Neural crest cell (in vitro differentiated cells): ENCODE results near the gene GPD1L. TPM values are rescaled to one million over a fixed set of nuclear protein-coding genes. Genes with fewer than 3 reads are reported as not detected.
"Not testable (repeated sequence)": the region's sequence is repeated elsewhere in the genome, so short reads cannot be mapped to it uniquely, and the experiment has no call there.

Experiments
- DNase-seq: peaks from one replicate; pipeline ENCODE4 v3.0.0; 2021; ENCODE audit warnings: low read depth, mixed read lengths, low spot score
- H3K27ac Mint-ChIP-seq: one replicate; pipeline ENCODE4 v1.8.0; 2021; ENCODE audit warnings: mild to moderate bottlenecking, mixed read lengths; ENCODE audit not compliant: unreplicated experiment
- H3K27me3 Mint-ChIP-seq: 2 replicates; pipeline ENCODE4 v1.8.0; 2021; ENCODE audit warnings: low read depth, mild to moderate bottlenecking, mixed read lengths
- H3K36me3 Mint-ChIP-seq: 2 replicates; pipeline ENCODE4 v1.8.0; 2021; ENCODE audit warnings: low read depth, mild to moderate bottlenecking, mixed read lengths
- H3K4me1 Mint-ChIP-seq: 2 replicates; pipeline ENCODE4 v1.8.0; 2021; ENCODE audit warnings: mixed read lengths
- H3K4me3 Mint-ChIP-seq: one replicate; pipeline ENCODE4 v1.8.0; 2021; ENCODE audit warnings: mild to moderate bottlenecking, mixed read lengths
- H3K9me3 Mint-ChIP-seq: 2 replicates; pipeline ENCODE4 v1.8.0; 2021; ENCODE audit warnings: mixed read lengths
- CTCF ChIP-seq: fragments of 200-600 bp; sonication (generic); conservative IDR thresholded peaks from 2 replicates; pipeline ENCODE4 v1.5.0; 2021; ENCODE audit warnings: antibody characterized with exemption, mild to moderate bottlenecking
- total RNA-seq: library from RNA; stranded (reverse); gene quantifications from 2 replicates; pipeline ENCODE4 v1.2.1, GENCODE V29; 2021

Gene GPD1L
- total RNA-seq, 1 donor from 2014 or later, result 7.7 TPM

- H3K4me3 Mint-ChIP-seq, result no peak overlapping the region
- H3K27me3 Mint-ChIP-seq, result peaks cover 5% of the 10 kb centered on the region
- peaks cover 12% of the 10 kb centered on the region for H3K9me3 Mint-ChIP-seq
- H3K27ac Mint-ChIP-seq, result no peak overlapping the region
- no peak for DNase-seq
- TF ChIP-seq CTCF, result no peak
- no peaks in the 10 kb centered on the region for H3K36me3 Mint-ChIP-seq
- no peaks in the 10 kb centered on the region for H3K4me1 Mint-ChIP-seq
Measured at GRCh38 chr3:32113981-32114545, 7.6 kb downstream of the GPD1L start.

DNA sequence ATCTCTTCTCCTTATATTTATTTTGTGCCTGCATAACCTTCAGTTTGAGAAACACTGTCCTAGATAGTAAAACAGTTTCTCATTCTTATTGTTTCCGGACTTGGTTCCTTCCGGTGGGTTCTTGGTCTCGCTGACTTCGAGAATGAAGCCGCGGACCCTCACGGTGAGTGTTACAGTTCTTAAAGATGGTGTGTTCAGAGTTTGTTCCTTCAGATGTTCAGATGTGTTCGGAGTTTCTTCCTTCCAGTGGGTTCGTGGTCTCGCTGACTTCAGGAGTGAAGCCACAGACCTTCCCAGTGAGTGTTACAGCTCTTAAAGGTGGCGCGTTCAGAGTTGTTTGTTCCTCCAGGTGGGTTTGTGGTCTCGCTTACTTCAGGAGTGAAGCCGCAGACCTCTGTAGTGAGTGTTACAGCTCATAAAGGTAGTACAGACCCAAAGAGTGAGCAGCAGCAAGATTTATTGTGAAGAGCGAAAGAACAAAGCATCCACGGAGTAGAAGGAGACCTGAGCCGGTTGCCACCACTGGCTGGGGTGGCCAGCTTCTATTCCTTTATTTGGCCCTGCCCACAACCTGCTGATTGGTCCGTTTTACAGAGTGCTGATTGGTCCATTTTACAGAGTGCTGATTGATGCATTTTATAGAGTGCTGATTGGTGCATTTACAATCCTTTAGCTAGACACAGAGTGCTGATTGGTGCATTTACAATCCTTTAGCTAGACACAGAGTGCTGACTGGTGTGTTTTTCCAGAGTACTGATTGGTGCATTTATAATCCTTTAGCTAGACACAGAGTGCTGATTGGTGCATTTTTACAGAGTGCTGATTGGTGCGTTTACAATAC is 8.3 kb downstream of the GPD1L start:
- not testable (repeated sequence) for H3K27ac Mint-ChIP-seq, H3K27me3 Mint-ChIP-seq, DNase-seq, H3K4me1 Mint-ChIP-seq, H3K36me3 Mint-ChIP-seq, H3K4me3 Mint-ChIP-seq
- peaks cover 12% of the 10 kb centered on the region for H3K9me3 Mint-ChIP-seq

GRCh38 chr3:32117320-32117719 is 10.9 kb downstream of the GPD1L start:
- TF ChIP-seq CTCF, result no peak
- Mint-ChIP-seq H3K36me3 (no peaks in the 10 kb centered on the region), H3K9me3 (peaks cover 12% of the 10 kb centered on the region), H3K4me1 (no peaks in the 10 kb centered on the region), H3K27ac (no peak overlapping the region), H3K4me3 (no peak overlapping the region), H3K27me3 (no peaks in the 10 kb centered on the region)
- DNase-seq, result no peak

DNA sequence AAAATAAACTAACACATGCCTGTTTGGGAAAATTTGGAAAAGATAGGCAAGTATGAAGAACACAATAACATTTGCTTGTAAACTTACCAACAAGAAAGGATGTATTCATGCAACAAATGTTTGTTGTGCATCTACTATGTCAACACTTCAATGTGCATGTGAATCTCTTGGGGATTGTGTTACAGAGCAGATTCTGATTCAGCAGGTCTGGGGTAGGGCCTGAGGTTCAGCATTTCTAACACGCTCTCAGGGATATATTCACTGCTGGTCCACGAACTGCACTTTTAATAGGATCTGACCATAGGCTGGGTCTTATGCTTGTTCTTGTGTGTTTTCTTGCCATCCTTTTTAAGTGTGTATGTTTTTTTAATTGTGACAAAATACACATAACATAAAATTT is 11.8 kb downstream of the GPD1L start:
- Mint-ChIP-seq H3K4me1 (no peaks in the 10 kb centered on the region), H3K9me3 (peaks cover 12% of the 10 kb centered on the region), H3K36me3 (no peaks in the 10 kb centered on the region), H3K27me3 (no peaks in the 10 kb centered on the region), H3K27ac (no peak overlapping the region), H3K4me3 (no peak overlapping the region)
- DNase-seq, result no peak
- no peak for TF ChIP-seq CTCF

- Mint-ChIP-seq H3K4me3 (no peak overlapping the region), H3K27me3 (no peaks in the 10 kb centered on the region)
- no peak for TF ChIP-seq CTCF
Measured at GRCh38 chr3:32120471-32120870, 14.1 kb downstream of the GPD1L start.

GRCh38 chr3:32121137-32121536 is 14.7 kb downstream of the GPD1L start:
- no peaks in the 10 kb centered on the region for H3K4me1 Mint-ChIP-seq
- no peak overlapping the region for H3K4me3 Mint-ChIP-seq
- H3K27ac Mint-ChIP-seq, result no peak overlapping the region
- H3K36me3 Mint-ChIP-seq, result no peaks in the 10 kb centered on the region
- H3K27me3 Mint-ChIP-seq, result no peaks in the 10 kb centered on the region
- TF ChIP-seq CTCF, result no peak
- no peak for DNase-seq
- peaks cover 2% of the 10 kb centered on the region for H3K9me3 Mint-ChIP-seq

More at GRCh38 chr3:32120471-32120870, 14.1 kb downstream of the GPD1L start:
- Mint-ChIP-seq H3K36me3 (no peaks in the 10 kb centered on the region), H3K9me3 (peaks cover 3% of the 10 kb centered on the region), H3K4me1 (no peaks in the 10 kb centered on the region), H3K27ac (no peak overlapping the region)
- DNase-seq, result no peak
